Parathyroid adenoma (tissue), 2 donors: ENCODE results near the gene FAM168B.

Experiments
- H2AFZ ChIP-seq: fragments of 300-600 bp; sonication (generic); one replicate; pipeline ENCODE4 v1.7.0; 2017; ENCODE audit warnings: antibody characterized with exemption, mild to moderate bottlenecking
- H3K27ac ChIP-seq: fragments of 300-600 bp; sonication (generic); one replicate; pipeline ENCODE4 v1.7.0; 2017
- H3K27me3 ChIP-seq: fragments of 300-600 bp; sonication (generic); one replicate; pipeline ENCODE4 v1.7.0; 2017; ENCODE audit warnings: low read length; ENCODE audit not compliant: control insufficient read depth, insufficient read depth
- H3K36me3 ChIP-seq: fragments of 300-600 bp; sonication (generic); one replicate; pipeline ENCODE4 v1.7.0; 2017; ENCODE audit warnings: low read length; ENCODE audit not compliant: control insufficient read depth, insufficient read depth
- H3K4me1 ChIP-seq: fragments of 300-600 bp; sonication (generic); one replicate; pipeline ENCODE4 v1.7.0; 2017; ENCODE audit warnings: control low read depth
- H3K4me2 ChIP-seq: fragments of 300-600 bp; sonication (generic); one replicate; pipeline ENCODE4 v1.7.0; 2017; ENCODE audit warnings: low read length
- H3K4me3 ChIP-seq: fragments of 300-600 bp; sonication (generic); one replicate; pipeline ENCODE4 v1.7.0; 2017; ENCODE audit warnings: low read depth, low read length
- H3K79me2 ChIP-seq: fragments of 300-600 bp; sonication (generic); one replicate; pipeline ENCODE4 v1.7.0; 2017; ENCODE audit warnings: control low read depth
- H3K9ac ChIP-seq: fragments of 300-600 bp; sonication (generic); one replicate; pipeline ENCODE4 v1.7.0; 2017; ENCODE audit warnings: mild to moderate bottlenecking
- H3K9me3 ChIP-seq: fragments of 300-600 bp; sonication (generic); one replicate; pipeline ENCODE4 v1.7.0; 2017; ENCODE audit warnings: low read length; ENCODE audit not compliant: control insufficient read depth
- TF ChIP-seq, protein P1 (sequence below): fragments of 300-600 bp; sonication (generic); IDR thresholded peaks from one replicate; pipeline ENCODE4 v1.7.0; 2017; ENCODE audit warnings: antibody characterized with exemption, mild to moderate bottlenecking
- donor health status: primary hyperparathyroidism.

FAM168B gene

GRCh38 chr2:131047920-131048560 is 45.2 kb downstream of the FAM168B start:
- no peaks in the 10 kb centered on the region for H3K4me1 ChIP-seq
- no peak overlapping the region for H3K4me3 ChIP-seq
- H3K9me3 ChIP-seq: no peaks in the 10 kb centered on the region
- no peaks in the 10 kb centered on the region for H3K27me3 ChIP-seq
- H3K27ac ChIP-seq: no peak overlapping the region
- no peak overlapping the region for H3K4me2 ChIP-seq
- no peak overlapping the region for H3K9ac ChIP-seq
- H3K79me2 ChIP-seq: no peaks in the 10 kb centered on the region
- TF ChIP-seq, protein P1, sequence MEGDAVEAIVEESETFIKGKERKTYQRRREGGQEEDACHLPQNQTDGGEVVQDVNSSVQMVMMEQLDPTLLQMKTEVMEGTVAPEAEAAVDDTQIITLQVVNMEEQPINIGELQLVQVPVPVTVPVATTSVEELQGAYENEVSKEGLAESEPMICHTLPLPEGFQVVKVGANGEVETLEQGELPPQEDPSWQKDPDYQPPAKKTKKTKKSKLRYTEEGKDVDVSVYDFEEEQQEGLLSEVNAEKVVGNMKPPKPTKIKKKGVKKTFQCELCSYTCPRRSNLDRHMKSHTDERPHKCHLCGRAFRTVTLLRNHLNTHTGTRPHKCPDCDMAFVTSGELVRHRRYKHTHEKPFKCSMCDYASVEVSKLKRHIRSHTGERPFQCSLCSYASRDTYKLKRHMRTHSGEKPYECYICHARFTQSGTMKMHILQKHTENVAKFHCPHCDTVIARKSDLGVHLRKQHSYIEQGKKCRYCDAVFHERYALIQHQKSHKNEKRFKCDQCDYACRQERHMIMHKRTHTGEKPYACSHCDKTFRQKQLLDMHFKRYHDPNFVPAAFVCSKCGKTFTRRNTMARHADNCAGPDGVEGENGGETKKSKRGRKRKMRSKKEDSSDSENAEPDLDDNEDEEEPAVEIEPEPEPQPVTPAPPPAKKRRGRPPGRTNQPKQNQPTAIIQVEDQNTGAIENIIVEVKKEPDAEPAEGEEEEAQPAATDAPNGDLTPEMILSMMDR: no peak
- no peak overlapping the region for H2AFZ ChIP-seq
- H3K36me3 ChIP-seq: no peaks in the 10 kb centered on the region

DNA sequence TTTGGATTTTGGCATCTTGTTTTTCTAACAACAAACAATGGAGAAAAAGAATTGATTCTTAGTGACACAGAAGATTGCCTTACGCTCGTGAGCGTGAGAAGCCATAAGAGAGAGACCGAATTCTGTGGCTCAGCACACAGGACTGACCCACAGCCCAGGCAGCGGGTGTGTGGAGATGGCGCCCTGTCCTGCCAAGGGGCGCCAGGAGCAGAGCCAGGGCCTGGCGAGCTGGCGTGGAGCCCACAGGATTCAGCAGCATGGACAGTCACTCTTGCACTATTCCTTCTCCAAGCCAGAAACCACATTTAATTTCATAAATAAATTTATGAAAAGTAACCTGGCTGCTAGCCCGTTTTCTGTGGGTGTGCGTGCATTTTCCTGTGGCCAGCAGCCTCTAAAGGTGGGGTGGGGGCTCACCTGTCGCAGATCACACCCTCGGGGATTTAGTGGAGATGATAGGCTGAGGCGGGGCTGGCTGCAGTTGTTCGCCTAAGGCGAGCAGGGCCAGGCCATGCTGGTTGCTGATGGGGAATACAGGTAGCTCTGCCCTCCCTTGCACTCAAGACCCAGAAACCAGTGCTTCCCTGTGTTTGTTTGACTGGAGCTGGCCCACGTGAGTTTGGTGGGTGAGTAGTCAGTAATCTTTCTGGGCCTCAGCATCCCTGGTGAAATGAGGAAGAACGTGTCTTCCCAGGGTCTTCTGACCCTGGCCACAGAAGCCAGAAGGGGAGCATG is 46.2 kb downstream of the FAM168B start:
- H3K79me2 ChIP-seq: no peaks in the 10 kb centered on the region
- no peaks in the 10 kb centered on the region for H3K36me3 ChIP-seq
- H3K4me1 ChIP-seq: no peaks in the 10 kb centered on the region
- no peak overlapping the region for H3K27ac ChIP-seq
- H3K4me2 ChIP-seq: no peak overlapping the region
- no peak overlapping the region for H3K4me3 ChIP-seq
- no peak overlapping the region for H2AFZ ChIP-seq
- TF ChIP-seq, protein P1: no peak
- H3K27me3 ChIP-seq: no peaks in the 10 kb centered on the region
- H3K9me3 ChIP-seq: no peaks in the 10 kb centered on the region
- no peak overlapping the region for H3K9ac ChIP-seq

DNA sequence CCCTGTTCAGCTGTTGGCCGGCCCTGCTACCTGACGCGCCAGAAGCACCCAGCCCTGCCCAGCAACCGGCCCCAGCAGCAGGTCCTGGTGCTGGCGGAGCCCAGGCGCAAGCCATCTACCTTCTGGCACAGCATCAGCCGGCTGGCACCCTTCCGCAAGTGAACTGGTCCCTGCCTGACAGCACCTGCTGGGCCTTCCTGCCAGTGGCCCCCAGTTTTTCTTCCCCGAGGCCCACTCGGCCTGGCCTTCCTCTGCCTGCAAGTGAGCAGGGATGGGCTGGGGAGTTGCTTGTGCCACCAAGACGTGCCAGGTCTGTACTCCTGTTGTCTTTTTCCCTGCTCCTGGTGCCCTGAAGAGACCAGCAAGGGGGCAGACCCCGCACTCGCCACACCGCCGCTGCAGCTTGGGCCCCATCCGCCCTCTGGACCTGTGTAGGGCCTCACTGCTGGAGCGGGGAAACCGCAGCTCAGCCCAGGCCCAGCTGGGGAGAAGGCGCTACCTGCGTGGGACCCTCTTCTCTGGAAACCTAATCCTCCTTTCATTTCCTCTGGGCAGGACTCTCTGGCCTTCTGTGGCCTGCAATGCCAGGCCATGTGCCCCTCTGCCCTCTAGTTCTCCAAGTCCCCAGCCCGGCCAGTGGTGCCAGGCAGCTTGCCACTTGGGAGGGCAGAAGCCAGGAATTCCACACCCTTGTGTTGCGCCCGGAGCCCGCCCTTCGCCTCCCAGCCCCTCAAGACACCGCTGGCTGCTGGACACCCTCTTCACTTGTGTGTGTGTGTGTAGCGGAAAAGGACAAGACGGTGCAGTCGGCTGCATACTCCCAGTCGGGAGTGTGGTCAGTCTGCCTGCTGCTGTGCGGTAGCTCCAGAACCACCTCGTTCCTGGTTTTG is 47.0 kb downstream of the FAM168B start:
- Histone ChIP-seq H3K9me3 (no peaks in the 10 kb centered on the region), H3K36me3 (no peaks in the 10 kb centered on the region), H3K27ac (no peak overlapping the region)

GRCh38 chr2:131045286-131046027 is 47.8 kb downstream of the FAM168B start:
- Histone ChIP-seq H3K27me3 (no peaks in the 10 kb centered on the region), H3K9ac (no peak overlapping the region)

More for the DNA sequence above, 47.0 kb downstream of the FAM168B start:
- no peak overlapping the region for H2AFZ ChIP-seq
- no peak overlapping the region for H3K9ac ChIP-seq
- TF ChIP-seq, protein P1: no peak
- no peaks in the 10 kb centered on the region for H3K4me1 ChIP-seq
- H3K4me2 ChIP-seq: no peak overlapping the region
- H3K4me3 ChIP-seq: no peak overlapping the region
- no peaks in the 10 kb centered on the region for H3K79me2 ChIP-seq
- no peaks in the 10 kb centered on the region for H3K27me3 ChIP-seq

More at GRCh38 chr2:131045286-131046027, 47.8 kb downstream of the FAM168B start:
- Histone ChIP-seq H3K36me3 (no peaks in the 10 kb centered on the region), H3K4me3 (no peak overlapping the region), H3K4me2 (no peak overlapping the region), H3K9me3 (no peaks in the 10 kb centered on the region), H3K27ac (no peak overlapping the region), H3K79me2 (no peaks in the 10 kb centered on the region), H2AFZ (no peak overlapping the region), H3K4me1 (no peaks in the 10 kb centered on the region)
- TF ChIP-seq, protein P1: no peak
